A549 (cell line): ENCODE measurements around the gene PLTP.

Source experiments
- POLR2A ChIP-seq: IDR thresholded peaks from 2 replicates; pipeline ENCODE4 v1.6.1; 2012; ENCODE audit warnings: mild to moderate bottlenecking, low read length
- RAD21 ChIP-seq, 2 experiments: fragments of >200 bp in 1 of 2; sonication (Bioruptor Twin) in 1 of 2; formaldehyde crosslinking in 1 of 2; IDR thresholded peaks in 1 of 2; conservative IDR thresholded peaks in 1 of 2; 2 replicates in 1 of 2; 3 replicates in 1 of 2; pipeline ENCODE4 v1.6.1; 2012 to 2018; ENCODE audit warnings: inconsistent platforms in 1 of 2
- RFX5 ChIP-seq: fragments of 450-650 bp; IDR thresholded peaks from 2 replicates; pipeline ENCODE4 v1.7.1; 2014; ENCODE audit warnings: antibody characterized with exemption, mild to moderate bottlenecking, moderate library complexity
- USF2 ChIP-seq: fragments of 450-650 bp; IDR thresholded peaks from 2 replicates; pipeline ENCODE4 v1.6.1; 2014; ENCODE audit warnings: antibody characterized with exemption
- ZNF302 ChIP-seq: fragments of 250-450 bp; sonication (Bioruptor Pico); IDR thresholded peaks from 2 replicates; pipeline ENCODE4 v1.9.0; 2021; ENCODE audit warnings: inconsistent platforms, mild to moderate bottlenecking, moderate library complexity

DNA sequence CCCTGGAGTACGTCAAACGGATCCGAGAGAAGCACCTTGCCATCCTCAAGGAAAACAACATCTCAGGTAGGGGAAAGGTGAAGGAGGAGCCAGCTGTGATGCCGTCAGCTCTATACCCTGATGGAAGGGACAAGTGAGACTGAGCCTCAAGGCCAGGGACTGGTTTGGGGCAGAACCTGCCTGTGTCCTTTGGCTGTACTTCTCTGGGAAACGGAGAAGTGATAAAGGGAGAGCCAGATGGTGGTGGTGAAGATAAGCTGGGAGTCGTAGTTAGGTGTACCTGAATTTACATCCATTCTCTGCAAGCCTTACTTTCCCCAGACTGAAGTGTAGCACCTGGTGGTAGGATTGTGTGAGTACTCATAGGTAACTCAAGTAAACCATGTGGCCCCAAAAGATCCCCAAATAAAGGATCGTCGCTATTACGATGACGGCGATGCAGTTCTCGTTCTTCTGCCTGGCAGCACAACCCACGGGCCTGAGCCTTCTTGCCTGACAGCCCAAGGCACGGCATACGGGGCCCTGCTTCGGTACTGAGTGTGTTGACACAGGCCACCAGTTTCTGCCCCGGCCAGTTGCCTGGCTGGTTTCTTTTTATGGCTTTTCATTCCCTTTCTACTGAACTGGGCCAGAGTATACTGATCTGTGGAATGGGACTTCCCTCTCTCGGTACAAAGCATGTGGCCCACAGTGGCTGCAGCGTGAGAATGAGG lies 33.2 kb upstream of the PLTP start:
- TF ChIP-seq RFX5 (no peak), ZNF302 (CRISPR knock-in tag) (no peak), USF2 (no peak), POLR2A (no peak), RAD21 (conservative IDR thresholded peaks at IDR 0.05 in 1 of 2, IDR thresholded peaks at IDR 0.05 in 1 of 2) (no peak)
